ENCODE measurements around the gene APBA1.
A peak's percentile ranks its signal among the peaks of the same experiment; 100 is the strongest.

APBA1 gene

DNA sequence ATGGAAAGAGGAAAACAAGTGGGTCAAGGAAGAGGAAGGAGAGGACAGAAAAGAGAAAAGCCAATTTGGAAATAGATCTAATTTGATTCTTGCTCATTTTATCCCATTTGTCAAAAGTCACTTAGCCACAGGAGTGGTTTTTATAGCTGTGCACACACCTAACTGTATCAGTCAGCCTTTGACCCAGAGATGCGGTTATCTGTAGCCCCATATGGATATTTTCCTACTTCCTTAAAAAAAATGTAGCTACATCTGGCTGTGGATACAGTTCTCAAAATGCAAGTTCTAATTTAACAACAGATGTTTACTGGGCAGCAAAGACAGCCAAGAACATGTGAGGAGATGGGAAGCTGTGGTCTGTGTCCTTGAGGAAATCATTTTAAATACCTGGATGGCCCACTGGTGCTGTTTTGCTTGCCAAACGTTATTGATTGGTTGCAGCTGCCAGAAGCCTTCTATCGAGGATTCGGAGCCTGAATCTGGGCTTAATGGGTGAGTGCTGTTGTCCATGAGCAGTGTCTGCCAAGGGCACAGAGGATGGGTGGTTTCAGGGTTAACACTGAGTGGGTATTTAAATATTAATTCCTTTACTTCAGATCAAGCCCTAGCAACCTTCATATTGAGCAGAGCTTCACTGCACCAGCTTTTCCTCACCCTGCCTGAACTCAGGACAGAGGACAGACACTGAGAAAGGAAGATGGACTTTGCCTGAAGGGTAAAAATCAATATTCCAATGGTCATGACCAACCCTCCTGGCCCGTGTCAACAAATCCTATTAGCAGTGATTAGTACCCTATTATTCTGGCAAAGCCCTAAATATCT is 92.2 kb downstream of the APBA1 start:
- Histone ChIP-seq H3K79me2 (ENCODE audit: control insufficient read depth, insufficient read depth, low read length, unreplicated experiment) (no peaks in the 10 kb centered on the region), H3K27me3 (ENCODE audit: insufficient read depth, low read length) (no peaks in the 10 kb centered on the region), H3K4me3 (ENCODE audit: low read depth, low read length) (no peak overlapping the region), H3K27ac (ENCODE audit: low read depth, low read length) (no peak overlapping the region), H2AFZ (ENCODE audit: low read length, unreplicated experiment) (no peak overlapping the region), H3K4me1 (ENCODE audit: control insufficient read depth, insufficient read depth, low read length, unreplicated experiment) (no peaks in the 10 kb centered on the region), H3K36me3 (ENCODE audit: insufficient read depth, low read length) (no peaks in the 10 kb centered on the region)

GRCh38 chr9:69579032-69579758 is 93.0 kb downstream of the APBA1 start:
- Histone ChIP-seq H3K36me3 (ENCODE audit: insufficient read depth, low read length) (no peaks in the 10 kb centered on the region), H3K4me1 (ENCODE audit: control insufficient read depth, insufficient read depth, low read length, unreplicated experiment) (peaks cover 3% of the 10 kb centered on the region), H3K27me3 (ENCODE audit: insufficient read depth, low read length) (no peaks in the 10 kb centered on the region), H3K27ac (ENCODE audit: low read depth, low read length) (no peak overlapping the region), H3K79me2 (ENCODE audit: control insufficient read depth, insufficient read depth, low read length, unreplicated experiment) (no peaks in the 10 kb centered on the region), H2AFZ (ENCODE audit: low read length, unreplicated experiment) (no peak overlapping the region), H3K4me3 (ENCODE audit: low read depth, low read length) (no peak overlapping the region)

GRCh38 chr9:69578026-69578425 is 94.1 kb downstream of the APBA1 start:
- Histone ChIP-seq H3K79me2 (ENCODE audit: control insufficient read depth, insufficient read depth, low read length, unreplicated experiment) (no peaks in the 10 kb centered on the region), H3K4me3 (ENCODE audit: low read depth, low read length) (no peak overlapping the region), H3K36me3 (ENCODE audit: insufficient read depth, low read length) (no peaks in the 10 kb centered on the region), H3K27me3 (ENCODE audit: insufficient read depth, low read length) (no peaks in the 10 kb centered on the region), H3K4me1 (ENCODE audit: control insufficient read depth, insufficient read depth, low read length, unreplicated experiment) (peaks cover 14% of the 10 kb centered on the region), H2AFZ (ENCODE audit: low read length, unreplicated experiment) (no peak overlapping the region), H3K27ac (ENCODE audit: low read depth, low read length) (no peak overlapping the region)

- H3K27ac ChIP-seq (ENCODE audit: low read depth, low read length) = no peak overlapping the region
- no peak overlapping the region for H2AFZ ChIP-seq (ENCODE audit: low read length, unreplicated experiment)
- no peaks in the 10 kb centered on the region for H3K27me3 ChIP-seq (ENCODE audit: insufficient read depth, low read length)
- H3K79me2 ChIP-seq (ENCODE audit: control insufficient read depth, insufficient read depth, low read length, unreplicated experiment) = no peaks in the 10 kb centered on the region
- H3K4me1 ChIP-seq (ENCODE audit: control insufficient read depth, insufficient read depth, low read length, unreplicated experiment) = peaks cover 22% of the 10 kb centered on the region
- no peak overlapping the region for H3K4me3 ChIP-seq (ENCODE audit: low read depth, low read length)
- no peaks in the 10 kb centered on the region for H3K36me3 ChIP-seq (ENCODE audit: insufficient read depth, low read length)
Measured at GRCh38 chr9:69577123-69577522, 95.0 kb downstream of the APBA1 start.

DNA sequence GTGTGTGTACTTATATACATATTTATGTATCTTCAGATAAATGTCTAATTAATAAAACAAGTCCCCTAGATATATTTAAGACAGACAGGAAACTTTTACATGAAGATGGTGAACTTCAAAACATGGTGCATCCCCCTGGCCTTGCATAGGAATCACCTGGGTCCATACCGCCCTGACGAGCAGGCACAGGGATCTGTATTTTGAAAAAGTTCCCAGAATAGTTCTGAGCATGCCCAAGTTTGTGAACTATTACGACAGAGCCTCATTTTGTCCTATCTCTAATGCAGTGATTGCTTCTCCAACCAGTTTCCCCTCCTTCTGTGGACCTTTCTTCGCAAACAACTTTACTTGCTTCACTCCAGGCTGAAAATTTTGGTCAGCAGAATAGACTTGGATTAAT is 98.1 kb downstream of the APBA1 start:
- Histone ChIP-seq H3K36me3 (ENCODE audit: insufficient read depth, low read length) (no peaks in the 10 kb centered on the region), H3K27ac (ENCODE audit: low read depth, low read length) (0 out of 2 replicates have a peak overlapping the region, but pooled peaks have one; percentile 7), H3K4me3 (ENCODE audit: low read depth, low read length) (no peak overlapping the region), H2AFZ (ENCODE audit: low read length, unreplicated experiment) (no peak overlapping the region), H3K27me3 (ENCODE audit: insufficient read depth, low read length) (no peaks in the 10 kb centered on the region), H3K79me2 (ENCODE audit: control insufficient read depth, insufficient read depth, low read length, unreplicated experiment) (no peaks in the 10 kb centered on the region), H3K4me1 (ENCODE audit: control insufficient read depth, insufficient read depth, low read length, unreplicated experiment) (peaks cover 48% of the 10 kb centered on the region)

DNA sequence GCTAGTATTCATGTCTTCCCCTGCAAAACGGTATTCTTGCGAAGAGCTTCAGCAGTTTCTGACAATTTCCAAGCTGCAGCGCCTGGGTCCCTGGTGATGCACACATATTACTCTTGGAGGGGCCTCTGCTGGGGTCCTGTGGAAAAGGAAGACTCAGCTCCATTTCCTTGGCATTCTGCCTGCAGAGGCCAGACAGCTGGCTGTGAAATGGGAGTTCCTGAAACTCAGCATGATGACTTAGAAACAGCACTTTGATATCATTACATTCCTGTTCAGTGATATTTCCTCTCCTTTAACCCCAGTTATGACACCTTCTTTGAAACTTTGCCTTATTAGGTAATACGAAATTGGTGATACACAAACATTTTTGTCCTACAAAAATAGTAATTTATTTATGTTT is 98.5 kb downstream of the APBA1 start:
- H3K4me3 ChIP-seq (ENCODE audit: low read depth, low read length) = no peak overlapping the region
- H3K4me1 ChIP-seq (ENCODE audit: control insufficient read depth, insufficient read depth, low read length, unreplicated experiment) = peaks cover 48% of the 10 kb centered on the region

GRCh38 chr9:69572611-69573010 is 99.6 kb downstream of the APBA1 start:
- peaks cover 48% of the 10 kb centered on the region for H3K4me1 ChIP-seq (ENCODE audit: control insufficient read depth, insufficient read depth, low read length, unreplicated experiment)
- H3K27me3 ChIP-seq (ENCODE audit: insufficient read depth, low read length) = no peaks in the 10 kb centered on the region
- H3K27ac ChIP-seq (ENCODE audit: low read depth, low read length) = no peak overlapping the region
- H3K36me3 ChIP-seq (ENCODE audit: insufficient read depth, low read length) = no peaks in the 10 kb centered on the region
- H3K79me2 ChIP-seq (ENCODE audit: control insufficient read depth, insufficient read depth, low read length, unreplicated experiment) = no peaks in the 10 kb centered on the region
- H3K4me3 ChIP-seq (ENCODE audit: low read depth, low read length) = no peak overlapping the region
- H2AFZ ChIP-seq (ENCODE audit: low read length, unreplicated experiment) = no peak overlapping the region

More for the DNA sequence above, 98.5 kb downstream of the APBA1 start:
- no peaks in the 10 kb centered on the region for H3K79me2 ChIP-seq (ENCODE audit: control insufficient read depth, insufficient read depth, low read length, unreplicated experiment)
- no peaks in the 10 kb centered on the region for H3K36me3 ChIP-seq (ENCODE audit: insufficient read depth, low read length)
- H2AFZ ChIP-seq (ENCODE audit: low read length, unreplicated experiment) = no peak overlapping the region
- H3K27me3 ChIP-seq (ENCODE audit: insufficient read depth, low read length) = no peaks in the 10 kb centered on the region
- H3K27ac ChIP-seq (ENCODE audit: low read depth, low read length) = 0 out of 2 replicates have a peak overlapping the region, but pooled peaks have one; percentile 7

DNA sequence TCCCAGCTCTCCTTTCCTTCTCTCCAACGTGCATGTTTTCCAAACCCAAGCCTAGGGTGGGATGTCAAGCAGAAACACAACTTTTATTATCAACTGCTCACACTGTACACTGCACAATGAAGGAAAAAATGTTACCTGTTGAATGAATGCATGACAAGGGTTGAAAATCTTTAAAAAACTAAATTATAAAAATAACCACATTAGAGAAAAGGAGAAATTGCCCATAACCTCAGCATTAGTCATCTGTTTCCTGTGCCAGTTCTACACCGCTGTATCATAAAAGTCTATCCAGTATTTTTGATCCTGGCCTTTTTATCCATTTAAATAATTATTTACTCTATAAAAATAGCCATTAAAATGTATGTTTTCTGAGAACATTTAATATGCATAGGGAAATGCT is 101.1 kb downstream of the APBA1 start:
- H3K79me2 ChIP-seq (ENCODE audit: control insufficient read depth, insufficient read depth, low read length, unreplicated experiment) = no peaks in the 10 kb centered on the region
- H2AFZ ChIP-seq (ENCODE audit: low read length, unreplicated experiment) = no peak overlapping the region
- H3K27me3 ChIP-seq (ENCODE audit: insufficient read depth, low read length) = no peaks in the 10 kb centered on the region
- H3K4me3 ChIP-seq (ENCODE audit: low read depth, low read length) = no peak overlapping the region
- H3K27ac ChIP-seq (ENCODE audit: low read depth, low read length) = no peak overlapping the region
- H3K36me3 ChIP-seq (ENCODE audit: insufficient read depth, low read length) = no peaks in the 10 kb centered on the region
- peaks cover 48% of the 10 kb centered on the region for H3K4me1 ChIP-seq (ENCODE audit: control insufficient read depth, insufficient read depth, low read length, unreplicated experiment)

DNA sequence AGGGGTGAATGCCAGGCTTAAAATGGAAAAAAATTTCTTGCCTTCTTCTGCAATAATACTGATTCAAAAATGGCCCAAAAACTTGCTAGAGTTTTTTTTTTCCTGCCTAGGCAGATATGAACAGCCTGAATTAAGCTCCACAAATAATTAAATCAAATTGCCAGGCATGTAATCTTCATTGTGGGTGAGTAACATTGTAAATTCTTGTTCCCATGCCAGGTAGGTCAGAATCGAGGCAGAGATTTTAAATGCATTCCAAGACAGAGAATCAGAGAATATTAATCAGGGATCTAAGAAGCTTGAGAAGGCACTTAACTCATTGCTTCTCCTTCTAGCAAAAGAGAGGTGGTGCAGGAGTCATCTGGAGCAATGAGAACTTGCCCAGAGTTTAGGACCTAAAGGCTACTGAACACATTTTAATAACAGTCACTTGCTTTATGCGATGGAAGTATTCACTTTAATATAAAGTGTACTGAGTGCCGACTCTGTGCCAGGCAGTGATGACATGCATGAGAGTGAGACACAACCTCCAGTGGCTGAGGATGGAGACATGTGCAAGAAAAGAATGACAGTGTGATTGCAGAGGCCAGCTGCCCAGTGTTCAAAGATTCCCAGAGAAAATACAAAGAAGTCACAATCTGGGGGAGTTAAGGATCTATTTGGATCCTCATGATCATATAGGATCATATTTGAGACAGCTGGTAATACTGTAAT is 102.3 kb downstream of the APBA1 start:
- H3K36me3 ChIP-seq (ENCODE audit: insufficient read depth, low read length) = no peaks in the 10 kb centered on the region
- H3K27ac ChIP-seq (ENCODE audit: low read depth, low read length) = peak overlapping the region; percentile 2; the same call in 1 of the 2 replicates
- H3K4me3 ChIP-seq (ENCODE audit: low read depth, low read length) = no peak overlapping the region
- no peaks in the 10 kb centered on the region for H3K27me3 ChIP-seq (ENCODE audit: insufficient read depth, low read length)
- H2AFZ ChIP-seq (ENCODE audit: low read length, unreplicated experiment) = no peak overlapping the region
- H3K4me1 ChIP-seq (ENCODE audit: control insufficient read depth, insufficient read depth, low read length, unreplicated experiment) = peaks cover 48% of the 10 kb centered on the region
- H3K79me2 ChIP-seq (ENCODE audit: control insufficient read depth, insufficient read depth, low read length, unreplicated experiment) = no peaks in the 10 kb centered on the region

GRCh38 chr9:69564557-69564956 is 107.6 kb downstream of the APBA1 start:
- no peak overlapping the region for H2AFZ ChIP-seq (ENCODE audit: low read length, unreplicated experiment)
- H3K4me3 ChIP-seq (ENCODE audit: low read depth, low read length) = no peak overlapping the region
- H3K36me3 ChIP-seq (ENCODE audit: insufficient read depth, low read length) = no peaks in the 10 kb centered on the region
- no peak overlapping the region for H3K27ac ChIP-seq (ENCODE audit: low read depth, low read length)
- peaks cover 3% of the 10 kb centered on the region for H3K4me1 ChIP-seq (ENCODE audit: control insufficient read depth, insufficient read depth, low read length, unreplicated experiment)
- H3K27me3 ChIP-seq (ENCODE audit: insufficient read depth, low read length) = no peaks in the 10 kb centered on the region
- no peaks in the 10 kb centered on the region for H3K79me2 ChIP-seq (ENCODE audit: control insufficient read depth, insufficient read depth, low read length, unreplicated experiment)
